Upper lobe of left lung (tissue), 6 donors: ENCODE data around the gene ZFR. TPM values are rescaled to one million over a fixed set of nuclear protein-coding genes. Genes with fewer than 3 reads are reported as not detected.
"Not testable (repeated sequence)": the region's sequence is repeated elsewhere in the genome, so short reads cannot be mapped to it uniquely, and the experiment has no call there.

ENCODE experiments used
- ATAC-seq, 2 donors: fragments of 200-7000 bp; cut with Tn5 transposase; one replicate each; pipeline ENCODE4 v1.9.1; 2022; ENCODE audit warnings: mild to moderate bottlenecking in 2 of 2, moderate library complexity in 2 of 2; ENCODE audit not compliant: low FRiP score in 2 of 2
- DNase-seq, 2 donors: peaks; one replicate each; pipeline ENCODE4 v3.0.0-alpha.2; 2019 to 2020
- H3K27ac ChIP-seq, 4 donors: fragments of 200-600 bp; sonication (generic); one replicate each; pipeline ENCODE4 v1.5.1; 2016 to 2019
- H3K27me3 ChIP-seq, 4 donors: fragments of 200-600 bp; sonication (generic); one replicate each; pipeline ENCODE4 v1.5.1; 2017 to 2019
- H3K36me3 ChIP-seq, 4 donors: fragments of 200-600 bp; sonication (generic); one replicate each; pipeline ENCODE4 v1.5.1; 2016 to 2019
- H3K4me1 ChIP-seq, 4 donors: fragments of 200-600 bp; sonication (generic); one replicate each; pipeline ENCODE4 v1.5.1; 2018 to 2019
- H3K4me3 ChIP-seq, 4 donors: fragments of 200-600 bp; sonication (generic); one replicate each; pipeline ENCODE4 v1.5.1; 2017 to 2019; ENCODE audit warnings: mild to moderate bottlenecking in 2 of 4, moderate library complexity in 1 of 4
- H3K9me3 ChIP-seq, 4 donors: fragments of 200-600 bp; sonication (generic); one replicate each; pipeline ENCODE4 v1.5.1; 2018 to 2019
- CTCF ChIP-seq, 6 experiments: fragments of 450-650 bp in 4 of 6; fragments of 200-600 bp in 2 of 6; sonication (generic) in 2 of 6; IDR thresholded peaks; one replicate each; pipeline ENCODE4 v1.5.1; 2016 to 2019; ENCODE audit warnings: antibody characterized with exemption in 6 of 6
- EP300 ChIP-seq, 4 donors: sonication (generic); formaldehyde crosslinking; IDR thresholded peaks; one replicate each; pipeline ENCODE4 v1.5.1; 2017; ENCODE audit warnings: antibody characterized with exemption in 4 of 4, control low read depth in 2 of 4
- POLR2A ChIP-seq, 4 donors: fragments of 450-650 bp; IDR thresholded peaks; one replicate each; pipeline ENCODE4 v1.5.1; 2016 to 2017; ENCODE audit warnings: antibody characterized with exemption in 4 of 4, mild to moderate bottlenecking in 2 of 4
- POLR2AphosphoS5 ChIP-seq, 2 donors: sonication (generic); formaldehyde crosslinking; IDR thresholded peaks; one replicate each; pipeline ENCODE4 v1.5.1; 2017; ENCODE audit warnings: antibody characterized with exemption in 2 of 2
- WGBS, 2 donors: methylation state at CpG; one replicate each; pipeline ENCODE4 v1.1.5; 2017 to 2018; 5-methylcytosine and 5-hydroxymethylcytosine counted together
- total RNA-seq, 6 donors: library from RNA; depleted of rRNA in 4 of 6; stranded (reverse); fragments of >200 nt in 4 of 6; gene quantifications; one replicate each; pipeline versions ENCODE4 v1.1.0 to v1.2.1, GENCODE V29; 2016 to 2021
- donor health status: DM: no; HTN: no; CAD: no; lungs with moderate emphysema.
- donor health status: DM: no; HTN: yes; CAD: no; lungs with severe emphysema.

Gene ZFR
- total RNA-seq, 6 donors from 2014 or later, result 33.8 to 85.1 (median 50.2) TPM

GRCh38 chr5:32314658-32315057 lies 129.9 kb downstream of the ZFR start:
- Histone ChIP-seq H3K27me3 (no peaks in the 10 kb centered on the region), H3K4me1 (peaks cover 20 to 36% (median 23%) of the 10 kb centered on the region in 4 donors), H3K9me3 (no peaks in the 10 kb centered on the region), H3K4me3 (no peak overlapping the region), H3K27ac (peak overlapping the region in 1 of 4 donors; percentile 50), H3K36me3 (no peaks in the 10 kb centered on the region)
- 71 to 75% methylated on average over 5 of the region's 5 CpGs for whole genome bisulfite sequencing, 2 donors
- TF ChIP-seq EP300 (IDR thresholded peaks at IDR 0.05), result no peak
- no peak for DNase-seq
- no peak for ATAC-seq

GRCh38 chr5:32314152-32314488 lies 130.4 kb downstream of the ZFR start:
- not testable (repeated sequence) for H3K4me3 ChIP-seq, H3K27me3 ChIP-seq, H3K36me3 ChIP-seq, H3K9me3 ChIP-seq, ATAC-seq, DNase-seq
- peaks cover 21 to 41% (median 28%) of the 10 kb centered on the region in 4 donors for H3K4me1 ChIP-seq
- H3K27ac ChIP-seq, result peak overlapping the region in 2 of 4 donors; percentile 50 to 84
- WGBS, 2 donors, result 60 to 78% methylated on average over 10 of the region's 10 CpGs

- peak; percentile 100 for DNase-seq
- Histone ChIP-seq H3K4me3 (peak within 1 kb of the TSS; percentile 82 to 92 (median 91)), H3K9me3 (no peaks in the 10 kb centered on the region), H3K4me1 (peaks cover 30 to 55% (median 39%) of the 10 kb centered on the region in 4 donors), H3K36me3 (no peaks in the 10 kb centered on the region), H3K27me3 (no peaks in the 10 kb centered on the region), H3K27ac (peak within 1 kb of the TSS; percentile 94 to 99 (median 98))
- 0% methylated on average over 10 to 45 of the region's 83 CpGs for WGBS, 2 donors
- TF ChIP-seq POLR2AphosphoS5 (IDR thresholded peaks at IDR 0.05) (peak; percentile 74 to 82), EP300 (IDR thresholded peaks at IDR 0.05) (no peak), CTCF (IDR thresholded peaks at IDR 0.05) (peak in 3 of 6 experiments; percentile 11 to 34 (median 32)), POLR2A (IDR thresholded peaks at IDR 0.05) (peak in 3 of 4 donors; percentile 76 to 96 (median 90))
- ATAC-seq, result peak; percentile 98 to 100
Measured at GRCh38 chr5:32312595-32313332, 131.8 kb downstream of the ZFR start, which contains the start of gene MTMR12. Gene MTMR12, minus strand, starts transcription at chr5:32312939. Its CDS starts 101 bp downstream, at chr5:32312838.

- peaks cover 30 to 60% (median 42%) of the 10 kb centered on the region in 4 donors for H3K4me1 ChIP-seq
Measured at GRCh38 chr5:32312197-32312594, 132.3 kb downstream of the ZFR start.

GRCh38 chr5:32311404-32312196 lies 132.9 kb downstream of the ZFR start:
- WGBS, 2 donors, result 40 to 41% methylated on average over 16 of the region's 16 CpGs
- Histone ChIP-seq H3K4me3 (peak overlapping the region; percentile 82 to 92 (median 91)), H3K27ac (peak overlapping the region; percentile 94 to 99 (median 98)), H3K36me3 (no peaks in the 10 kb centered on the region), H3K27me3 (no peaks in the 10 kb centered on the region), H3K9me3 (no peaks in the 10 kb centered on the region), H3K4me1 (peaks cover 35 to 64% (median 42%) of the 10 kb centered on the region in 4 donors)
- DNase-seq (no peak), ATAC-seq (no peak)
- no peak for TF ChIP-seq EP300 (IDR thresholded peaks at IDR 0.05)
- no peak for TF ChIP-seq POLR2AphosphoS5 (IDR thresholded peaks at IDR 0.05)
- no peak for TF ChIP-seq CTCF (IDR thresholded peaks at IDR 0.05)
- TF ChIP-seq POLR2A (IDR thresholded peaks at IDR 0.05), result no peak

More at GRCh38 chr5:32312197-32312594, 132.3 kb downstream of the ZFR start:
- peak overlapping the region; percentile 94 to 99 (median 98) for H3K27ac ChIP-seq
- H3K27me3 ChIP-seq, result no peaks in the 10 kb centered on the region
- peak; percentile 75 to 94 for DNase-seq
- peak overlapping the region; percentile 82 to 92 (median 91) for H3K4me3 ChIP-seq
- no peak for TF ChIP-seq CTCF (IDR thresholded peaks at IDR 0.05)
- TF ChIP-seq EP300 (IDR thresholded peaks at IDR 0.05), result peak in 1 of 4 donors; percentile 17
- peak in 1 of 4 donors; percentile 69 for TF ChIP-seq POLR2A (IDR thresholded peaks at IDR 0.05)
- peak in 1 of 2 donors; percentile 57 for TF ChIP-seq POLR2AphosphoS5 (IDR thresholded peaks at IDR 0.05)
- H3K9me3 ChIP-seq, result no peaks in the 10 kb centered on the region
- 1% methylated on average over 14 to 17 of the region's 34 CpGs for WGBS, 2 donors
- H3K36me3 ChIP-seq, result no peaks in the 10 kb centered on the region
- ATAC-seq, result peak; percentile 20 to 63
